Measurements from ENCODE around the gene TNFRSF9. TPM values are rescaled to one million over a fixed set of nuclear protein-coding genes. Genes with fewer than 3 reads are reported as not detected.

TNFRSF9 gene
- total and polyA plus RNA-seq, 2 donors (not counting 3 experiments of a cell fraction or from before 2014, with no cell fraction given) = 0.15 to 0.22 TPM

- no TSS peak for BruUV-seq (replicated peaks)
- DNase-seq (ENCODE audit: low read depth, low spot score) = no peak
- Histone ChIP-seq H3K27ac (ENCODE audit: insufficient read depth, low read depth, low read length) (no peak overlapping the region), H3K4me3 (replicated peaks in 1 of 3; ENCODE audit: insufficient read depth in 1 of 3, low read depth in 1 of 3, low read length in 3 of 3) (no peak overlapping the region), H3K36me3 (ENCODE audit: control insufficient read depth in 2 of 2, extremely low read depth in 1 of 2, insufficient read depth in 2 of 2, low read length in 2 of 2) (no peaks in the 10 kb centered on the region), H4K20me1 (replicated peaks; ENCODE audit: control insufficient read depth, extremely low read depth, insufficient read depth, low read length) (no peaks in the 10 kb centered on the region), H3K9ac (replicated peaks; ENCODE audit: extremely low read depth, insufficient read depth, low read length) (no peak overlapping the region), H3K4me2 (ENCODE audit: insufficient read depth, low read length) (no peak overlapping the region), H2AFZ (ENCODE audit: low read depth, low read length) (no peak overlapping the region), H3K4me1 (ENCODE audit: control insufficient read depth, extremely low read depth, insufficient read depth, low read length) (peaks cover 2% of the 10 kb centered on the region), H3K9me1 (replicated peaks; ENCODE audit: control insufficient read depth, extremely low read depth, insufficient read depth, low read length) (no peaks in the 10 kb centered on the region), H3K9me3 (replicated peaks; ENCODE audit: control insufficient read depth, insufficient read depth, low read length) (no peaks in the 10 kb centered on the region), H3K27me3 (ENCODE audit: control insufficient read depth in 2 of 2, insufficient read depth in 2 of 2, low read length in 2 of 2) (no peaks in the 10 kb centered on the region), H3K79me2 (ENCODE audit: control insufficient read depth, insufficient read depth, low read length) (no peaks in the 10 kb centered on the region)
- TF ChIP-seq, protein P1, sequence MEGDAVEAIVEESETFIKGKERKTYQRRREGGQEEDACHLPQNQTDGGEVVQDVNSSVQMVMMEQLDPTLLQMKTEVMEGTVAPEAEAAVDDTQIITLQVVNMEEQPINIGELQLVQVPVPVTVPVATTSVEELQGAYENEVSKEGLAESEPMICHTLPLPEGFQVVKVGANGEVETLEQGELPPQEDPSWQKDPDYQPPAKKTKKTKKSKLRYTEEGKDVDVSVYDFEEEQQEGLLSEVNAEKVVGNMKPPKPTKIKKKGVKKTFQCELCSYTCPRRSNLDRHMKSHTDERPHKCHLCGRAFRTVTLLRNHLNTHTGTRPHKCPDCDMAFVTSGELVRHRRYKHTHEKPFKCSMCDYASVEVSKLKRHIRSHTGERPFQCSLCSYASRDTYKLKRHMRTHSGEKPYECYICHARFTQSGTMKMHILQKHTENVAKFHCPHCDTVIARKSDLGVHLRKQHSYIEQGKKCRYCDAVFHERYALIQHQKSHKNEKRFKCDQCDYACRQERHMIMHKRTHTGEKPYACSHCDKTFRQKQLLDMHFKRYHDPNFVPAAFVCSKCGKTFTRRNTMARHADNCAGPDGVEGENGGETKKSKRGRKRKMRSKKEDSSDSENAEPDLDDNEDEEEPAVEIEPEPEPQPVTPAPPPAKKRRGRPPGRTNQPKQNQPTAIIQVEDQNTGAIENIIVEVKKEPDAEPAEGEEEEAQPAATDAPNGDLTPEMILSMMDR (IDR thresholded peaks at IDR 0.05; ENCODE audit: extremely low read depth in 1 of 2, insufficient read depth in 1 of 2, low read depth in 1 of 2, low read length in 2 of 2) = no peak
- TF ChIP-seq FOS (IDR thresholded peaks at IDR 0.05; ENCODE audit: borderline replicate concordance, insufficient read depth, low read length) (no peak), JUN (IDR thresholded peaks at IDR 0.05; ENCODE audit: borderline replicate concordance, insufficient read depth, insufficient read length, low read depth) (no peak), GATA2 (IDR thresholded peaks at IDR 0.05; ENCODE audit: insufficient read depth, insufficient read length, low read depth, low read length) (no peak), EZH2 (IDR thresholded peaks at IDR 0.05; ENCODE audit: borderline replicate concordance, low read depth, low read length, severe bottlenecking) (no peak), POLR2A (IDR thresholded peaks at IDR 0.05; ENCODE audit: low read depth, low read length) (no peak), POLR2AphosphoS5 (IDR thresholded peaks at IDR 0.05; ENCODE audit: insufficient read depth, low read depth, low read length) (no peak), MYC (IDR thresholded peaks at IDR 0.05; ENCODE audit: low read depth, low read length) (no peak), MAX (IDR thresholded peaks at IDR 0.05; ENCODE audit: insufficient read depth, insufficient read length) (no peak)
- dilution Hi-C loops (cut with MboI; ENCODE audit: extremely low pct_ligation_motif_present, low sequenced_read_pairs) (no loop called here), intact Hi-C loops (cut with micrococcal nuclease) (no loop called here)
- POLR2A ChIA-PET = no interaction called here
- CTCF ChIA-PET = interaction anchor here (0.6 to 1.7 kb wide), 5 partner anchors 9 to 357 kb away, joined by 3 to 5 read pairs (median 4); no protein-coding TSS in a partner anchor
- FAIRE-seq = no peak
These were observed 24.2 kb downstream of the TNFRSF9 start for GRCh38 chr1:7916501-7916830.
